Measurements from ENCODE around the gene MORC2. TPM values are rescaled to one million over a fixed set of nuclear protein-coding genes. Genes with fewer than 3 reads are reported as not detected.
A peak's percentile ranks its signal among the peaks of the same experiment; 100 is the strongest.

Gene MORC2
- total and polyA plus RNA-seq, 2 of the 13 experiments (the other 11 are each of a cell fraction or from before 2014, with no cell fraction given): 11.9 to 18.3 TPM

GRCh38 chr22:30881361-30882183 is 87.0 kb downstream of the MORC2 start (continued):
- TF ChIP-seq CREBL2 (CRISPR knock-in tag; IDR thresholded peaks at IDR 0.05; ENCODE audit: borderline replicate concordance) (no peak), CREM (IDR thresholded peaks at IDR 0.05) (no peak), CREM (CRISPR knock-in tag; IDR thresholded peaks at IDR 0.05) (no peak), PHF20 (CRISPR knock-in tag; IDR thresholded peaks at IDR 0.05) (no peak), ZNF670 (CRISPR knock-in tag; IDR thresholded peaks at IDR 0.05; ENCODE audit: borderline replicate concordance) (no peak), RORA (CRISPR knock-in tag; IDR thresholded peaks at IDR 0.05) (no peak), TFAP4 (IDR thresholded peaks at IDR 0.05; ENCODE audit: borderline replicate concordance, low read depth) (peak; percentile 96), PATZ1 (CRISPR knock-in tag; IDR thresholded peaks at IDR 0.05) (peak; percentile 36), THYN1 (CRISPR knock-in tag; IDR thresholded peaks at IDR 0.05; ENCODE audit: borderline replicate concordance, low read depth) (no peak), MXI1 (IDR thresholded peaks at IDR 0.05; ENCODE audit: borderline replicate concordance, low read depth, low read length) (no peak; the same call in 2 of the 3 replicates), ZMAT3 (CRISPR knock-in tag; conservative IDR thresholded peaks at IDR 0.05) (0 out of 2 replicates have a peak, but pooled peaks have one; percentile 6), ZNF143 (CRISPR knock-in tag; IDR thresholded peaks at IDR 0.05) (no peak), KDM1A (CRISPR knock-in tag; IDR thresholded peaks at IDR 0.05) (no peak), IKZF1 (IDR thresholded peaks at IDR 0.05) (no peak), DRAP1 (CRISPR knock-in tag; IDR thresholded peaks at IDR 0.05) (no peak), TFDP2 (CRISPR knock-in tag; IDR thresholded peaks at IDR 0.05) (0 out of 2 replicates have a peak, but pooled peaks have one; percentile 14), ZNF580 (CRISPR knock-in tag; IDR thresholded peaks at IDR 0.05; ENCODE audit: borderline replicate concordance, low read depth) (no peak), ZHX1 (CRISPR knock-in tag; IDR thresholded peaks at IDR 0.05; ENCODE audit: low read depth) (no peak; the same call in 1 of the 2 replicates), SMAD3 (CRISPR knock-in tag; IDR thresholded peaks at IDR 0.05) (no peak)

All from HepG2 (cell line).